ENCODE results near the gene NSDHL. TPM values are rescaled to one million over a fixed set of nuclear protein-coding genes. Genes with fewer than 3 reads are reported as not detected.

The NSDHL gene
- total RNA-seq, 1 experiment from 2014 or later = 31.6 TPM

- H2BK5ac ChIP-seq (ENCODE audit: insufficient read length, low read length) = no peak overlapping the region
- no peak overlapping the region for H2AK5ac ChIP-seq (ENCODE audit: insufficient read length, low read length)
- Mint-ChIP-seq H3K9me3 (peaks cover 83 to 91% of the 10 kb centered on the region in 2 experiments), H3K36me3 (ENCODE audit: insufficient read depth in 1 of 3, low read depth in 3 of 3) (peaks cover 31 to 43% (median 40%) of the 10 kb centered on the region in 3 experiments), H3K27ac (no peak overlapping the region), H3K4me1 (peaks cover 7 to 13% of the 10 kb centered on the region in 2 experiments), H3K27me3 (ENCODE audit: low read depth) (peaks cover 17% of the 10 kb centered on the region), H3K4me3 (no peak overlapping the region)
- no peak overlapping the region for H2BK120ac ChIP-seq (ENCODE audit: low read depth, low read length, poor library complexity, severe bottlenecking)
- no peak overlapping the region for H3K23ac ChIP-seq (ENCODE audit: insufficient read length, low read depth, low read length)
- DNase-seq = no peak
- no peak overlapping the region for H3K18ac ChIP-seq (ENCODE audit: insufficient read length, low read depth, low read length)
- H3K27me3 ChIP-seq (ENCODE audit: insufficient read depth, low read length) = no peaks in the 10 kb centered on the region
- no peak overlapping the region for H3T11ph ChIP-seq (ENCODE audit: low read length)
- H4K91ac ChIP-seq (ENCODE audit: insufficient read length, low read depth, low read length) = no peak overlapping the region
- H3K9ac ChIP-seq (ENCODE audit: extremely low read depth, insufficient read length, low read length) = no peak overlapping the region
- no peak overlapping the region for H3K56ac ChIP-seq (ENCODE audit: insufficient read length, low read depth, low read length)
- no peaks in the 10 kb centered on the region for H3K23me2 ChIP-seq (ENCODE audit: insufficient read length, low read depth, low read length, poor library complexity, severe bottlenecking)
- TF ChIP-seq, protein P1, sequence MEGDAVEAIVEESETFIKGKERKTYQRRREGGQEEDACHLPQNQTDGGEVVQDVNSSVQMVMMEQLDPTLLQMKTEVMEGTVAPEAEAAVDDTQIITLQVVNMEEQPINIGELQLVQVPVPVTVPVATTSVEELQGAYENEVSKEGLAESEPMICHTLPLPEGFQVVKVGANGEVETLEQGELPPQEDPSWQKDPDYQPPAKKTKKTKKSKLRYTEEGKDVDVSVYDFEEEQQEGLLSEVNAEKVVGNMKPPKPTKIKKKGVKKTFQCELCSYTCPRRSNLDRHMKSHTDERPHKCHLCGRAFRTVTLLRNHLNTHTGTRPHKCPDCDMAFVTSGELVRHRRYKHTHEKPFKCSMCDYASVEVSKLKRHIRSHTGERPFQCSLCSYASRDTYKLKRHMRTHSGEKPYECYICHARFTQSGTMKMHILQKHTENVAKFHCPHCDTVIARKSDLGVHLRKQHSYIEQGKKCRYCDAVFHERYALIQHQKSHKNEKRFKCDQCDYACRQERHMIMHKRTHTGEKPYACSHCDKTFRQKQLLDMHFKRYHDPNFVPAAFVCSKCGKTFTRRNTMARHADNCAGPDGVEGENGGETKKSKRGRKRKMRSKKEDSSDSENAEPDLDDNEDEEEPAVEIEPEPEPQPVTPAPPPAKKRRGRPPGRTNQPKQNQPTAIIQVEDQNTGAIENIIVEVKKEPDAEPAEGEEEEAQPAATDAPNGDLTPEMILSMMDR (conservative IDR thresholded peaks at IDR 0.05) = no peak
- no peak overlapping the region for H2BK20ac ChIP-seq (ENCODE audit: low read depth, low read length, poor library complexity, severe bottlenecking)
- H2AFZ ChIP-seq (ENCODE audit: low read length) = no peak overlapping the region
- H4K8ac ChIP-seq (replicated peaks; ENCODE audit: insufficient read length, low read depth, low read length) = no peak overlapping the region
- H3K14ac ChIP-seq (ENCODE audit: insufficient read depth, low read length) = no peak overlapping the region; the same call in 1 of the 2 replicates
- no peak overlapping the region for H4K5ac ChIP-seq (ENCODE audit: insufficient read length, low read depth, low read length)
- no peak overlapping the region for H3K4ac ChIP-seq (ENCODE audit: low read depth, low read length)
- no CpG with 5 or more reads among the region's 2 CpGs for WGBS (ENCODE audit: extremely low coverage, insufficient read length, low lambda C conversion rate)
- no peak overlapping the region for H3K27ac ChIP-seq (ENCODE audit: insufficient read length, low read depth, low read length)
- no peak overlapping the region for H2BK12ac ChIP-seq (ENCODE audit: insufficient read length, low read depth, low read length)
- H3K79me2 ChIP-seq (ENCODE audit: insufficient read depth, low read length) = no peaks in the 10 kb centered on the region
- no peaks in the 10 kb centered on the region for H3K4me1 ChIP-seq (ENCODE audit: insufficient read depth, low read length)
- peaks cover 37% of the 10 kb centered on the region for H3K9me3 ChIP-seq (ENCODE audit: control insufficient read depth, low read depth, low read length)
- H4K20me1 ChIP-seq (ENCODE audit: control insufficient read depth, insufficient read depth, insufficient read length) = no peaks in the 10 kb centered on the region
- H2BK15ac ChIP-seq (ENCODE audit: low read depth, low read length) = no peak overlapping the region
- H3K4me2 ChIP-seq (ENCODE audit: insufficient read depth, insufficient read length, low read length) = no peak overlapping the region
- H3K79me1 ChIP-seq (ENCODE audit: insufficient read depth, low read depth, low read length, poor library complexity, severe bottlenecking) = no peaks in the 10 kb centered on the region
Measured at GRCh38 chrX:152872522-152872921, 41.7 kb downstream of the NSDHL start.

All from H9 (cell line).